Activated naive CD4-positive, alpha-beta T cell treated with anti-CD3 and anti-CD28 coated beads, Interleukin-2, amount 50 U/mL, for 24 hours (primary cell): ENCODE measurements around the gene PRAC2.

Experiments
- H3K27ac Mint-ChIP-seq: one replicate; pipeline ENCODE4 v1.8.0; 2021; ENCODE audit warnings: mild to moderate bottlenecking, mixed read lengths
- H3K27me3 Mint-ChIP-seq: one replicate; pipeline ENCODE4 v1.8.0; 2021; ENCODE audit warnings: mixed read lengths
- H3K36me3 Mint-ChIP-seq: one replicate; pipeline ENCODE4 v1.8.0; 2021; ENCODE audit warnings: mixed read lengths
- H3K4me1 Mint-ChIP-seq: one replicate; pipeline ENCODE4 v1.8.0; 2021; ENCODE audit warnings: mixed read lengths
- H3K4me3 Mint-ChIP-seq: one replicate; pipeline ENCODE4 v1.8.0; 2021; ENCODE audit warnings: mild to moderate bottlenecking, mixed read lengths
- H3K9me3 Mint-ChIP-seq: one replicate; pipeline ENCODE4 v1.8.0; 2021; ENCODE audit warnings: mixed read lengths

The PRAC2 gene

GRCh38 chr17:48717367-48718226 is 5.4 kb upstream of the PRAC2 start:
- H3K4me1 Mint-ChIP-seq, result peaks cover 22% of the 10 kb centered on the region
- H3K27me3 Mint-ChIP-seq, result peaks cover 56% of the 10 kb centered on the region
- no peaks in the 10 kb centered on the region for H3K9me3 Mint-ChIP-seq
- H3K4me3 Mint-ChIP-seq, result peak overlapping the region; percentile 42
- peak overlapping the region; percentile 81 for H3K27ac Mint-ChIP-seq
- peaks cover 2% of the 10 kb centered on the region for H3K36me3 Mint-ChIP-seq

GRCh38 chr17:48718227-48718760 is 4.7 kb upstream of the PRAC2 start:
- H3K36me3 Mint-ChIP-seq, result peaks cover 2% of the 10 kb centered on the region
- no peak overlapping the region for H3K4me3 Mint-ChIP-seq
- H3K9me3 Mint-ChIP-seq, result no peaks in the 10 kb centered on the region
- H3K27me3 Mint-ChIP-seq, result peaks cover 60% of the 10 kb centered on the region
- H3K4me1 Mint-ChIP-seq, result peaks cover 25% of the 10 kb centered on the region
- H3K27ac Mint-ChIP-seq, result peak overlapping the region; percentile 41

GRCh38 chr17:48718761-48719641 is 4.0 kb upstream of the PRAC2 start:
- Mint-ChIP-seq H3K27me3 (peaks cover 62% of the 10 kb centered on the region), H3K9me3 (no peaks in the 10 kb centered on the region), H3K27ac (peak overlapping the region; percentile 46), H3K36me3 (peaks cover 2% of the 10 kb centered on the region), H3K4me1 (peaks cover 32% of the 10 kb centered on the region), H3K4me3 (peak overlapping the region; percentile 23)

GRCh38 chr17:48719642-48720265 is 3.2 kb upstream of the PRAC2 start:
- no peak overlapping the region for H3K27ac Mint-ChIP-seq
- H3K9me3 Mint-ChIP-seq, result no peaks in the 10 kb centered on the region
- no peak overlapping the region for H3K4me3 Mint-ChIP-seq
- H3K4me1 Mint-ChIP-seq, result peaks cover 39% of the 10 kb centered on the region
- peaks cover 2% of the 10 kb centered on the region for H3K36me3 Mint-ChIP-seq
- H3K27me3 Mint-ChIP-seq, result peaks cover 60% of the 10 kb centered on the region

- Mint-ChIP-seq H3K4me3 (peak overlapping the region; percentile 27), H3K27me3 (peaks cover 66% of the 10 kb centered on the region), H3K9me3 (no peaks in the 10 kb centered on the region), H3K27ac (peak overlapping the region; percentile 90), H3K36me3 (peaks cover 2% of the 10 kb centered on the region), H3K4me1 (peaks cover 44% of the 10 kb centered on the region)
Measured at GRCh38 chr17:48720266-48721008, 2.5 kb upstream of the PRAC2 start.

- Mint-ChIP-seq H3K4me3 (no peak overlapping the region), H3K4me1 (peaks cover 44% of the 10 kb centered on the region), H3K27me3 (peaks cover 71% of the 10 kb centered on the region), H3K9me3 (no peaks in the 10 kb centered on the region), H3K36me3 (peaks cover 2% of the 10 kb centered on the region), H3K27ac (no peak overlapping the region)
Measured at GRCh38 chr17:48721009-48721402, 2.0 kb upstream of the PRAC2 start.

- Mint-ChIP-seq H3K27ac (no peak within 1 kb of the TSS), H3K36me3 (peaks cover 2% of the 10 kb centered on the region), H3K9me3 (no peaks in the 10 kb centered on the region), H3K4me1 (peaks cover 47% of the 10 kb centered on the region), H3K4me3 (peak within 1 kb of the TSS; percentile 72), H3K27me3 (peaks cover 77% of the 10 kb centered on the region)
Measured at GRCh38 chr17:48722201-48722907, 631 bp upstream of the PRAC2 start, which contains the start of gene PRAC1. Gene PRAC1 (minus strand): TSS chr17:48722518. CDS start chr17:48722392, 126 bp downstream.

- Mint-ChIP-seq H3K36me3 (no peaks in the 10 kb centered on the region), H3K27me3 (peaks cover 74% of the 10 kb centered on the region), H3K9me3 (no peaks in the 10 kb centered on the region), H3K4me3 (peak overlapping the region; percentile 72), H3K4me1 (peaks cover 45% of the 10 kb centered on the region), H3K27ac (peak overlapping the region; percentile 68)
Measured at GRCh38 chr17:48723423-48724250, 652 bp downstream of the PRAC2 start.

GRCh38 chr17:48724251-48725003 is 1.4 kb downstream of the PRAC2 start:
- Mint-ChIP-seq H3K4me3 (peak overlapping the region; percentile 72), H3K27ac (peak overlapping the region; percentile 68), H3K36me3 (no peaks in the 10 kb centered on the region), H3K27me3 (peaks cover 77% of the 10 kb centered on the region), H3K9me3 (no peaks in the 10 kb centered on the region), H3K4me1 (peaks cover 46% of the 10 kb centered on the region)

GRCh38 chr17:48725004-48725287 is 2.0 kb downstream of the PRAC2 start:
- no peak overlapping the region for H3K4me3 Mint-ChIP-seq
- no peaks in the 10 kb centered on the region for H3K9me3 Mint-ChIP-seq
- no peaks in the 10 kb centered on the region for H3K36me3 Mint-ChIP-seq
- peak overlapping the region; percentile 35 for H3K27ac Mint-ChIP-seq
- H3K4me1 Mint-ChIP-seq, result peaks cover 46% of the 10 kb centered on the region
- peaks cover 77% of the 10 kb centered on the region for H3K27me3 Mint-ChIP-seq

- Mint-ChIP-seq H3K36me3 (no peaks in the 10 kb centered on the region), H3K9me3 (no peaks in the 10 kb centered on the region), H3K27me3 (peaks cover 77% of the 10 kb centered on the region), H3K4me3 (no peak overlapping the region), H3K4me1 (peaks cover 42% of the 10 kb centered on the region), H3K27ac (peak overlapping the region; percentile 35)
Measured at GRCh38 chr17:48725288-48726064, 2.5 kb downstream of the PRAC2 start.

GRCh38 chr17:48726114-48726915 is 3.3 kb downstream of the PRAC2 start:
- Mint-ChIP-seq H3K27me3 (peaks cover 76% of the 10 kb centered on the region), H3K4me3 (no peak overlapping the region), H3K9me3 (no peaks in the 10 kb centered on the region), H3K27ac (no peak overlapping the region), H3K36me3 (no peaks in the 10 kb centered on the region), H3K4me1 (peaks cover 40% of the 10 kb centered on the region)
